GM23338 (cell line): ENCODE results near the gene TMEM145. TPM values are rescaled to one million over a fixed set of nuclear protein-coding genes. Genes with fewer than 3 reads are reported as not detected.
A peak's percentile ranks its signal among the peaks of the same experiment; 100 is the strongest.

Source experiments
- ATAC-seq: fragments of 200-7000 bp; cut with Tn5 transposase; 3 replicates; pipeline ENCODE4 v1.9.1; 2020
- DNase-seq: peaks from one replicate; pipeline ENCODE4 v3.0.0-alpha.2; 2015; ENCODE audit warnings: low spot score
- H2AFZ ChIP-seq: fragments of 200-600 bp; sonication (generic); 2 replicates; pipeline ENCODE4 v1.8.0; 2016; ENCODE audit warnings: antibody characterized with exemption, mild to moderate bottlenecking, moderate library complexity
- H3F3A ChIP-seq: fragments of 200-600 bp; sonication (generic); replicated peaks from 2 replicates; pipeline ENCODE4 v1.8.0; 2017; ENCODE audit warnings: antibody characterized with exemption, mixed run types, low read depth
- H3K27ac ChIP-seq: fragments of 200-600 bp; sonication (generic); 2 replicates; pipeline ENCODE4 v1.6.1; 2016; ENCODE audit warnings: low read depth
- H3K27me3 ChIP-seq: fragments of 200-600 bp; sonication (generic); 2 replicates; pipeline ENCODE4 v1.8.0; 2016; ENCODE audit warnings: mild to moderate bottlenecking, mixed run types, moderate library complexity; ENCODE audit not compliant: insufficient read depth
- H3K36me3 ChIP-seq: fragments of 200-600 bp; sonication (generic); 2 replicates; pipeline ENCODE4 v1.8.0; 2016; ENCODE audit warnings: mild to moderate bottlenecking; ENCODE audit not compliant: insufficient read depth
- H3K4me1 ChIP-seq: fragments of 200-600 bp; sonication (generic); 2 replicates; pipeline ENCODE4 v1.8.0; 2016; ENCODE audit warnings: mild to moderate bottlenecking, moderate library complexity; ENCODE audit not compliant: insufficient read depth
- H3K4me2 ChIP-seq: fragments of 200-600 bp; sonication (generic); 2 replicates; pipeline ENCODE4 v1.7.1; 2017; ENCODE audit warnings: mixed run types
- H3K4me3 ChIP-seq: fragments of 200-600 bp; sonication (generic); 2 replicates; pipeline ENCODE4 v1.6.1; 2016; ENCODE audit warnings: mixed run types
- H3K79me2 ChIP-seq: fragments of 200-600 bp; sonication (generic); replicated peaks from 2 replicates; pipeline ENCODE4 v1.8.0; 2017; ENCODE audit warnings: mild to moderate bottlenecking; ENCODE audit not compliant: insufficient read depth
- H3K9me2 ChIP-seq: fragments of 200-600 bp; sonication (generic); 2 replicates; pipeline ENCODE4 v1.8.0; 2017; ENCODE audit not compliant: insufficient read depth
- H4K20me1 ChIP-seq: fragments of 200-600 bp; sonication (generic); replicated peaks from 2 replicates; pipeline ENCODE4 v1.8.0; 2017; ENCODE audit warnings: mild to moderate bottlenecking; ENCODE audit not compliant: insufficient read depth
- H3K27ac Mint-ChIP-seq: 2 replicates; pipeline ENCODE4 v1.8.0; 2020; ENCODE audit warnings: inconsistent platforms, mild to moderate bottlenecking, moderate library complexity, mixed read lengths
- H3K27me3 Mint-ChIP-seq: 3 replicates; pipeline ENCODE4 v1.8.0; 2022; ENCODE audit warnings: low read depth, mild to moderate bottlenecking, moderate library complexity, mixed read lengths, inconsistent platforms; ENCODE audit not compliant: insufficient read depth, poor library complexity
- H3K36me3 Mint-ChIP-seq: 3 replicates; pipeline ENCODE4 v1.8.0; 2021; ENCODE audit warnings: low read depth, mild to moderate bottlenecking, inconsistent platforms, moderate library complexity, mixed read lengths
- H3K4me1 Mint-ChIP-seq: 3 replicates; pipeline ENCODE4 v1.8.0; 2020; ENCODE audit warnings: mild to moderate bottlenecking, inconsistent platforms, mixed read lengths
- H3K4me3 Mint-ChIP-seq: 3 replicates; pipeline ENCODE4 v1.8.0; 2021; ENCODE audit warnings: moderate library complexity, mild to moderate bottlenecking, inconsistent platforms, mixed read lengths
- H3K9me3 Mint-ChIP-seq: 3 replicates; pipeline ENCODE4 v1.8.0; 2020; ENCODE audit warnings: moderate library complexity, mild to moderate bottlenecking, inconsistent platforms, mixed read lengths
- CREB1 ChIP-seq: fragments of 250-450 bp; sonication (Bioruptor Pico); IDR thresholded peaks from 2 replicates; pipeline ENCODE4 v1.5.0; 2020; ENCODE audit warnings: low read depth, mild to moderate bottlenecking, moderate library complexity
- EZH2 ChIP-seq: fragments of 200-600 bp; sonication (generic); IDR thresholded peaks from one replicate; pipeline ENCODE4 v1.8.0; 2017; ENCODE audit warnings: antibody characterized with exemption, mild to moderate bottlenecking, low read depth; ENCODE audit not compliant: unreplicated experiment
- EZH2phosphoT487 ChIP-seq: fragments of 200-600 bp; sonication (generic); IDR thresholded peaks from one replicate; pipeline ENCODE4 v1.8.1; 2018; ENCODE audit warnings: antibody characterized with exemption; ENCODE audit not compliant: unreplicated experiment
- NANOG ChIP-seq: IDR thresholded peaks from 2 replicates; pipeline ENCODE4 v1.6.1; 2016; ENCODE audit warnings: antibody characterized with exemption, borderline replicate concordance
- STAT1 ChIP-seq: IDR thresholded peaks from one replicate; pipeline ENCODE4 v1.6.1; 2016; ENCODE audit warnings: antibody characterized with exemption; ENCODE audit not compliant: unreplicated experiment
- ZNF114 ChIP-seq: fragments of 250-450 bp; sonication (Bioruptor Pico); IDR thresholded peaks from 2 replicates; pipeline ENCODE4 v1.5.0; 2020; ENCODE audit warnings: mild to moderate bottlenecking, moderate library complexity
- ZNF331 ChIP-seq: fragments of 250-450 bp; sonication (Bioruptor Pico); IDR thresholded peaks from 2 replicates; pipeline ENCODE4 v1.5.0; 2020; ENCODE audit warnings: low read depth, mild to moderate bottlenecking, moderate library complexity
- polyA plus RNA-seq: library from polyadenylated mRNA; unstranded; fragments of >200 nt; fragmentation: Nextera tagmentation; extraction: Ambion mirVana; gene quantifications from 2 replicates; pipeline ENCODE4 v1.2.1, GENCODE V29; 2016
- total RNA-seq: library from RNA; depleted of rRNA; stranded (reverse); fragments of >200 nt; shearing (Covaris generic); gene quantifications from 2 replicates; pipeline ENCODE4 v1.2.3, GENCODE V29; 2014
- TF ChIP-seq, protein P1 (sequence below), 2 experiments: fragments of 200-600 bp in 1 of 2; sonication (generic) in 1 of 2; conservative IDR thresholded peaks; 2 replicates each; pipeline versions ENCODE4 v1.5.1 to v1.6.1; 2016 to 2017; ENCODE audit warnings: antibody characterized with exemption in 2 of 2, low read depth in 2 of 2, mild to moderate bottlenecking in 2 of 2, moderate library complexity in 1 of 2
- TF ChIP-seq, protein P2 (sequence below): IDR thresholded peaks from 2 replicates; pipeline ENCODE4 v1.6.1; 2016; ENCODE audit warnings: antibody characterized with exemption

Gene TMEM145
- total and polyA plus RNA-seq, 2 experiments from 2014 or later: 1.9 to 5.4 TPM

DNA sequence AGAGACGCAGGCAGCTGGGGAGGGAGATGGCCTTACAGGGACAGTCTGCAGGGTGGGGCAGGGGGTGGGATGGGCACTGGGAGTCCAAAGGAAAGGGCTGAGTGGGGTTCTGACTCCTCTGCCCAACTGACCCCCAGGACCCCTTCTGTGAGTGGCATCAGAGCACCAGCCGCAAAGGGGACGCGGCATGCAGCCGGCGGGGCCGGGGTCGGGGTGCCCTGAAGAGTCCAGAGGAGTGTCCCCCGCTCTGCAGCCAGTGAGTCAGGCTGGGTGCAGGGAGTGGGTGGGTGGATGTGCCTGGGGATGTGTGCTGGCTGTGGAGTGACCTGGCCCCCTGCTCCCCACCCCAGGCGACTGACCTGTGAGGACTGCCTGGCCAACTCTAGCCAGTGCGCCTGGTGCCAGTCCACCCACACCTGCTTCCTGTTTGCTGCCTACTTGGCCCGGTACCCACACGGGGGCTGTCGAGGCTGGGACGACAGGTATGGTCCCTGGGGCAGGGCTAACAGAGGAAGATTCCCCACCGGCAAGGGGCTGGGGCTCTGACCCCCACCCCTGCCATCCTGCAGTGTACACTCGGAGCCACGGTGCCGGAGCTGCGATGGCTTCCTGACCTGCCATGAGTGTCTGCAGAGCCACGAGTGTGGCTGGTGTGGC lies 38.1 kb downstream of the TMEM145 start (continued):
- no peak for TF ChIP-seq ZNF114
- TF ChIP-seq, protein P1, sequence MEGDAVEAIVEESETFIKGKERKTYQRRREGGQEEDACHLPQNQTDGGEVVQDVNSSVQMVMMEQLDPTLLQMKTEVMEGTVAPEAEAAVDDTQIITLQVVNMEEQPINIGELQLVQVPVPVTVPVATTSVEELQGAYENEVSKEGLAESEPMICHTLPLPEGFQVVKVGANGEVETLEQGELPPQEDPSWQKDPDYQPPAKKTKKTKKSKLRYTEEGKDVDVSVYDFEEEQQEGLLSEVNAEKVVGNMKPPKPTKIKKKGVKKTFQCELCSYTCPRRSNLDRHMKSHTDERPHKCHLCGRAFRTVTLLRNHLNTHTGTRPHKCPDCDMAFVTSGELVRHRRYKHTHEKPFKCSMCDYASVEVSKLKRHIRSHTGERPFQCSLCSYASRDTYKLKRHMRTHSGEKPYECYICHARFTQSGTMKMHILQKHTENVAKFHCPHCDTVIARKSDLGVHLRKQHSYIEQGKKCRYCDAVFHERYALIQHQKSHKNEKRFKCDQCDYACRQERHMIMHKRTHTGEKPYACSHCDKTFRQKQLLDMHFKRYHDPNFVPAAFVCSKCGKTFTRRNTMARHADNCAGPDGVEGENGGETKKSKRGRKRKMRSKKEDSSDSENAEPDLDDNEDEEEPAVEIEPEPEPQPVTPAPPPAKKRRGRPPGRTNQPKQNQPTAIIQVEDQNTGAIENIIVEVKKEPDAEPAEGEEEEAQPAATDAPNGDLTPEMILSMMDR (conservative IDR thresholded peaks at IDR 0.05; ENCODE audit: low read depth in 2 of 2): no peak
- no peak for TF ChIP-seq STAT1
- no peak for TF ChIP-seq ZNF331 (CRISPR knock-in tag)
- TF ChIP-seq EZH2phosphoT487: no peak
- no peak for TF ChIP-seq NANOG
- no peak for TF ChIP-seq CREB1 (CRISPR knock-in tag)
- TF ChIP-seq, protein P2, sequence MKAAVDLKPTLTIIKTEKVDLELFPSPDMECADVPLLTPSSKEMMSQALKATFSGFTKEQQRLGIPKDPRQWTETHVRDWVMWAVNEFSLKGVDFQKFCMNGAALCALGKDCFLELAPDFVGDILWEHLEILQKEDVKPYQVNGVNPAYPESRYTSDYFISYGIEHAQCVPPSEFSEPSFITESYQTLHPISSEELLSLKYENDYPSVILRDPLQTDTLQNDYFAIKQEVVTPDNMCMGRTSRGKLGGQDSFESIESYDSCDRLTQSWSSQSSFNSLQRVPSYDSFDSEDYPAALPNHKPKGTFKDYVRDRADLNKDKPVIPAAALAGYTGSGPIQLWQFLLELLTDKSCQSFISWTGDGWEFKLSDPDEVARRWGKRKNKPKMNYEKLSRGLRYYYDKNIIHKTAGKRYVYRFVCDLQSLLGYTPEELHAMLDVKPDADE: no peak

GRCh38 chr19:42352301-42353259 lies 39.5 kb downstream of the TMEM145 start:
- Mint-ChIP-seq H3K27me3 (peaks cover 3% of the 10 kb centered on the region), H3K4me3 (no peak overlapping the region), H3K27ac (no peak overlapping the region), H3K36me3 (peaks cover 14% of the 10 kb centered on the region; the same call in 2 of the 3 replicates), H3K4me1 (peaks cover 3% of the 10 kb centered on the region; the same call in 2 of the 3 replicates), H3K9me3 (peaks cover 3% of the 10 kb centered on the region; the same call in 1 of the 3 replicates)
- H3K79me2 ChIP-seq: no peaks in the 10 kb centered on the region
- no peaks in the 10 kb centered on the region for H4K20me1 ChIP-seq
- no peaks in the 10 kb centered on the region for H3K27me3 ChIP-seq
- DNase-seq: peak; percentile 42
- no peaks in the 10 kb centered on the region for H3K36me3 ChIP-seq
- H3K4me3 ChIP-seq: no peak overlapping the region
- H3K4me2 ChIP-seq: no peak overlapping the region
- H3K9me2 ChIP-seq: no peaks in the 10 kb centered on the region
- no peak overlapping the region for H3K27ac ChIP-seq
- no peak overlapping the region for H2AFZ ChIP-seq
- no peaks in the 10 kb centered on the region for H3F3A ChIP-seq
- no peaks in the 10 kb centered on the region for H3K4me1 ChIP-seq
- TF ChIP-seq, protein P1 (conservative IDR thresholded peaks at IDR 0.05; ENCODE audit: low read depth in 2 of 2): no peak
- TF ChIP-seq STAT1: no peak
- no peak for TF ChIP-seq EZH2
- TF ChIP-seq EZH2phosphoT487: no peak
- ATAC-seq: no peak; the same call in 2 of the 3 replicates
